ENCODE results near the gene STX8.
"Not testable (repeated sequence)": the region's sequence is repeated elsewhere in the genome, so short reads cannot be mapped to it uniquely, and the experiment has no call there.

The STX8 gene

DNA sequence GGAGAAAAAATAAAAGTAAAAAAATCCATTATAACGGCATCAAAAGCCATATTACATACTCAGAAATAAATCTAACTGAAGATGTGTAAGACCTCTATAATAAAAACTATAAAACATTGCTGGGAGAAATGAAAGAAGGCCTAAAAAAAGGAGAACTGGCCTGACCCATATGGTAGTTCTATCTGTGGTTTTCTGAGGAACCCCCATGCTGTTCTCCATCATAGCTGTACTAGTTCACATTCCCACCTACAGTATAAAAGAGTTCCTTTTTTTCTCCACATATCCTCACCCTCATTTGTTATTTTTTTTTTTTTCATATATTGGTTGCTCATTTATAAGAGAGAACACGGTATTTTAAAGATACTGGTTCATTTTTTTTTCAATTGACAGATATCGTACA is 191.8 kb downstream of the STX8 start:
- DNase-seq, result peak; percentile 43

DNA sequence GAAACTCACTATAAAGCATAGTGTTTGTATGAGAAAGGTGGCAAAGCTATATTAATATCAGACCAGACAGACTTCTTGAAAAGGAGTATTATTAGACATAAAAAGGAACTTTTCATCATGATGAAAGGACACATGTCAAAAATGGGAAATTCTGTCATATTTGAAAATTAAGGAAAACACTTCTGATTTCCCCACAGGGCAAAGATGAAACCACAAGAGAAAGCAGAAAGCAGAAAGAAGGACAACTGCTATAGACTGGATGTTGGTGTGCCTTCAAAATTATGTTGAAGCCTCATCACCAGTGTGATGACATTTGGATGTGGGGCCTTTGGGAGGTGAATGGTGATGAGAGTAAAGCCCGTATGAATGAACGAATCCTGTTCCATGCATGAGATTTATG is 193.0 kb downstream of the STX8 start:
- peak; percentile 43 to 52 for DNase-seq

DNA sequence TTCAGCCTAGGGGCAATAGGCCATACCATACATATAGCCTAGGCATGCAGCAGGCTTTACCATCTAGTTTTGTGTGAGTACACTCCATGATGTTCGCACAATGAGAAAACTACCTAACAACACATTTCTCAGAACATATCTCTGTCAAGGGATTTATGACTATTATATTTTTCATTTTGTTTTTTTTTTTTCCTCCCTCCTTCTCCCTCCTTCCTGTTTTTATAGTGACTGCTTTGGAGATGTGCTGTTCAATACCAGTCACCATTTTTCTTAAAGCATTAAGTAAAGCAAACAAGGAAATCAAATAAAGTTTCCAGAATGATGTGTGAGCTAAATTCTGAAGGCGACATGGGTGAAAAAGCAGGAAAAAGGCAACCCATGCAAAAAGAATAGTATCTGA is 194.6 kb downstream of the STX8 start:
- DNase-seq, result no peak

DNA sequence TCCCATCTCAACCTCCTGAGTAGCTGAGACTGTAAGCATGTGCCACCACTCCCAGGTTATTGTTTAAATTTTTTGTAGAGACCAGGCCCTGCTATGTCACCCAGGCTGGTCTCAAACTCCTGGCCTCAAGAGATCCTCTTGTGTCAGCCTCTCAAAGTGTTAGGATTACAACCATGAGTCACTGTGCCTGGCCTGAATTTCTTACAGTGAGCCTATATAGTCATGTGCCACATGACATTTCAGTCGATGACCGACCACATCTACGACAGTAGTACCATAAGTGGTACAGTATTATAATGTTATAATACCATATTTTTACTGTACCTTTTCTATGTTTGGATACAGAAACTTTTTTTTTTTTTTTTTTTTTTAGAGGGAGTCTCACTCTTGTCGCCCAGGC is 195.3 kb downstream of the STX8 start:
- DNase-seq, result peak in 1 of 2 donors; percentile 29

DNA sequence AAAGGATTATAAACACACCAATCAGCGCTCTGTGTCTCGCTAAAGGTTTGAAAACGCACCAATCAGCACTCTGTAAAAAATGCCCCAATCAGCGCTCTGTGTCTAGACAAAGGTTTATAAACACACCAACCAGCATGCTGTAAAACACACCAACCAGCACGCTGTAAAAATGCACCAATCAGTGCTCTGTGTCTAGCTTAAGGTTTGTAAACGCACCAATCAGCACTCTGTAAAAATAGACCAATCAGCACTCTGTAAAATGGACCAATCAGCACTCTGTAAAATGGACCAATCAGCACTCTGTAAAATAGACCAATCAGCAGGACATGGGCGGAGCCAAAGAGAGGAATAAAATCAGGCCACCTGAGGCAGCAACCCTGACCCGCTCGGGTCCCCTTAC is 199.4 kb downstream of the STX8 start:
- DNase-seq, result not testable (repeated sequence)

DNA sequence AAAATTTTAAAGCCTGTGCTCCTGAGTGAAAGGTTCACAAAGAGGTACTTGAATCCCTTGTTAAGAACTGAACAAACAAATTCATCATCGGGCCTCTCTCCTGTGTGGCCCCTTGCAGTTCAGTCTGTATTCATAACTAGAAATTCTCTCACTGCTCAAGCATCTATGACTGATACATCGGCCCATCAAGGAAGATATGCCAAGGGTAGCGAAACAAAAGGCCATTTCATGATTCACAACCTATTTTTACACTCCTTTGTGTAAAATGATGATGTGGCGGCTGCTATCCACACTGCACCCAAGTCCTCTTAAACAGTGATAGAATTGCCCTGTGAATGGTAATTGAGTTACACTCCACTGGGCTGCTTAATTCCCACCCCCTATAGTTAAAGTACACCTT is 204.6 kb downstream of the STX8 start:
- DNase-seq, result no peak

DNA sequence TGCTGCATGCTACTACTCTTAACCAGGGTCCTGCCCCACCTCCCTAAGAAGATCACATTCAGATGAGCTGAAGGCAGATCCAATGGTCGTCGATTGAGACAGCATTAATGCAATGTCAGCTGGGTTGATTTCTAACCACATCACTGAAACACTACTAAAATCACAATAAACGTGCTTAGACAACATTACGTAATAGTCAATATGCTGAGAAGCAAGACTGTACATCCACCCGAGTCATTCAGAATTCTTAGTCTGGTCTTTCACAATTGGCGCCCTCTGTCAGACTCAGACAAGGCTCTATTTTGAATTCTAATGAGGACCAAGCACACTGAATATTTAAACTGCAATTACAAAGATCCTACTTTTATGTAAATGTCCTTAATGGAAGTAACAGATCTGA is 205.2 kb downstream of the STX8 start:
- no peak for DNase-seq

DNA sequence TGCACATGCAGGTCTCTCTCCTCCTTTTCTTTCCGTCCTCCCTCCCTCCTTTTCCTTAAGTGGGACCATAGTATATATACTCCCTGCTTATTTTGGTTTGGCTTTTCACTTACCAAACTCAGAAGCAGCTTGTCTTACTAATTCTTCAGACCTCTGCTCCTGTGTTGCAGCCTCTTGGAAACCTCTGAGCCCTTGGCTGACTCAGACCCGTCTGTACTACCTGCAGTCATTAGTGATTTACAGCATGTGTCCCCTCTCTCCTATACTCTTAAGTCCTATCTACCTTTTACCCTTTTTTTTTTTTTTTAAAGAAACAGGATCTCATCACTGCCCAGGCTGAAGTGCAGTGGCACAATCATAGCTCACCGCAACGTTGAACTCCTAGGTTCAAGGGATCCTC is 207.0 kb downstream of the STX8 start:
- DNase-seq, result no peak

DNA sequence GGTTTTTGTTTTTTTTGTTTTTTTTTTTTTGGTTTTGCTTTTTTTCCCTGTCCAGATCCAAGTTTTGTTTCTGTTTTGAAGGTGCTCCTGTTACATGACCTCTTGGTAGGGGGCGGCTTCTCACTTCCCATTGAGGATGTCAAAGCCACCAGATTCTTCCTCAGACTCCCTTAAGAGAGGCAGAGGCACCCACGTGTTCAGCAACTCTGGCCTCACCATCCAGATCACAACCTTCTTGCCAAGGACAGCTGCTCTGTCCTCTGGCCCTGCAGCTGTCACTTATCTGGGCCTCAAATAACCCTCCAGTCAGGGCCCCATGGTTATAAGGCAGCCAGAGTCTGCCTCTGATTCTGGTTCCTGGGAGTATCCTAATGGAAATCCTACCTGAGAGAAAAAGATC is 208.5 kb downstream of the STX8 start:
- DNase-seq, result peak in 1 of 2 donors; percentile 67

DNA sequence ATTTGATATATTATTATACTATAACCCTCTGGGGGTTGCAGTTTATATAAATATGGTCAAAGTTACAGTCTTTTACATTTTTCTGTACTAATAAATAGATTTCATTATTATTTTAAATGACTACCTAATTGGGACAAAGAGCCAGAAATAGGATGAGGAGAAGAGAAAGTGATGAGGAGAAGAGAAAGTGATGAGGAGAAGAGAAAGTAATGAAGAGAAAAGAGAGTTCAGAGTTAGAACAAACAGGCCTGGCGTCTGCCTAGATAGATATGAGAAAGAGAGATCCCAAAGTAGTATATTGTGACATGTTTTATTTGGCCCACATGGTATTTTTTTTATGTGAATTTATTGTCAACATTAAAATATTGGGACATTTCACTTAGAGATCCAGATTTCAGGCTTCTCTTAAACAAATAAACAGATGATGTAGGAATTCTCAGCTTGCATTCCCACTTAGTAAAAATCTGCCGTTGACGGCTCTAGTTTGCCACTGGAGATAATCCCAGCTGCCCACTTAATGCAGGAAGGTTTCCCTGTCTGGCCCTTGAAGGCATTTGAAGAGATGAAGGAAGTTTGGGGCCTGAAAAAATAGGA is 210.7 kb downstream of the STX8 start:
- DNase-seq, result no peak

DNA sequence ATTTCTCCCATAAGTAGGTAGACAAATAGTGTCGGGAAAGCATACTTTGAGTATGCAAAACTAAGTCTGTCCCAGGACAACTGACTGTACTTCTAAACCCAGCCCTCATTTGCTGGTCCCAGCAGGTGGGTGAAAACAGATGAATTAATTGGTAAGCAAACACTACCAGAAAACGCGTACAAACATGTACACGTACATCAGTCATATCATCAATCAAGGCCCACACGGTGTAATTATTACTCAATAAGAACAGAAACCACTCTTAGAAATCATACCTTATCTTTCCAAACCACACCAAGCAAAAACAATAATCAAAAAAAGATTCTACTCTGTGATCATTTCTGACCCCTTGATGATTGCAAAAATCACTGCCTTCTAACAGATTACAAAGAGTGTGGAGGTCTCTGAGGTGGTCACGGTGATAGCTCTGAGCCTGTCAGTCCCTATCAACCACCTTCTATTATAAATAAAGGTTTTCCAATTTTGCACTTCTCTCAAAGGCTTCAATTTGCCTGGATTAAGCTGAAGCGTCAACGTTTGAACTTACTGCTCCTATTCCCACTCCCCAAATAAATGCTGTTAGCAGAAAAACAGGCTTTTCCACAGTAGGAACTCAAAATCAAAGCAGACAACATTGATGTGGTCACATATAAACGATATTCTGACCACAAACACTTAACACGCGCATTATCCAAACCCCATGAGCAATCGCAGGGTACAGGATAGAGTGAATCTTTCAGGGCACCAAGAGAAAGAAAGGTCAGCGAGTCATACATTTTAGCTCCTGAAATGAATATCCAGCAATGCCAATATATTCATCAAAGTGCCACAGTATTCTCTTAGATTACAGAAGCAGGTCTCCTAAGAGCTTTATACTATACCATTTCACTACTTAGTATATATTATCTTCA is 211.9 kb downstream of the STX8 start:
- no peak for DNase-seq

DNA sequence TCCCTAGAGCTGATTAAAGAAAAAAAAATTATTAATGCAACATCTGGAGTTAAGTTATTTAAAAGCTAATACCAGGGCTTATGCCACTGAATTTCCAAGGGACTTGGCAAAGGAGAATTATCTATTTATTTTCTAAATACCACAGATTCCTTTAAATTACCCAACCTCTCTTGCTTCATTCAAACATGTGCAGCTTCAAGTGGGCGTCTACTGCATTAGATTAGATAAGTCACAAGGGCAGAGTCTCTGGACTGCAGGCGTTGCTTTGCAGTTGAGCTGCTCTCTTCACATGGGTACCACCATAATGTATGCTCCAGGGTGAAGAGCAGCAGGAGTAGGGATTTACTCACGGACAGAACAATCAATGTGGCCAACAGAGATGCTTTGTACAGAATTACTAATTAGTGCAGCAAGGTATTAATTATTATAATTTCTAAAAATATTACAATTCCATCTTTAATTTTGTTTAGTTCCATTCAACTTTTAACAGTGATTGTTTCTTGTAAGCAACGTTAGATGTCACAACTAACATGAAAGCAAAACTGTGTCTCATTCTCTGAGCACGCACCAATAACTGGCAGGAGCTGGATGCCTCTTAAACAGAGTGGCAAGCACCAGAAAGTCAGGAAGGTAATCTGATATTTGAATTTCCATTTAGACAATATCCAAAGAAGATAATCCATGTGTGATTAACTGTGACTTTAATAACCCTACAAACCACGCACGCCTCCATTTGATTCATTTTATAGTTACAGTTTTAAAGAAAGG is 214.2 kb downstream of the STX8 start:
- DNase-seq, result peak; percentile 87 to 89

DNA sequence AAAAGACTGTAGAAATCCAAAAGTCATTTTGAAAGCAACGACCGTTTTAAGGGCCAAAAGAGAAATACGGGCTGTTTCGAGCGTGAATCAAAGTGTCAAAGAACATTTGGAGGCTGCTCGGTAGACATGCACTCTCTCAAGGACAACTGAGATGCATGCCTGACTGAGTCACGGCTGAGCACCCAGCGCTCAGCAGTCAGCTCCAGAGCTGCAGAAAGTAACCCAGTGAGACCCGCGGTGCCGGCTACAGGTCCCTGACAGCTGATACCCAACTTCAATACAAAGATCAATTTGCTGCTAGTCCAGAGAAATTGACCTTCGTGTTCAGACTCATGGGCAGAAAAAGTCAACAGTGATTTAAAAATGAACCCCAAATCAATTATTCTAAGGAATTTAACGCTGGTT is 214.9 kb downstream of the STX8 start:
- no peak for DNase-seq

DNA sequence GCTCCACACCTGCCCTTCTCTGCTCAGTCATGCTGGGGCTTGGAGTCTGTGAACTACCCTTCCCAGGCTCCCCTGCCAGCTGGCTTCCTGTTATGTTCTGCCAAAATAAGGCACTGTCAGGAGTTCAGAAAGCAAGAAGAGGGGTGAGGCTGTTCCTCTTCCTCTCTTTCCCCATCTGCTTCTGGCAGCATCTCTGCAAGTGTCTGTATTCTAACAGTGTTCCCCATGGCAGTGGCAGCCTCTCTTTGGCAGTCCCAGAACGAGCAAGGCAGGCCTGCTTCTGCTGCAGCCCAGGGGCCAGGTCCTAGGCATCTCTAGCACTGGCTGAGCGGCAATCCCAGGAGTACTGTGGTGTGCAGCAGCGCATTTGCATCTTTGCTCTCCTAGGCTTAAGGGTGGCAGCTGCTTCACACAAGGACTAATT is 219.1 kb downstream of the STX8 start:
- peak; percentile 72 to 76 for DNase-seq

DNA sequence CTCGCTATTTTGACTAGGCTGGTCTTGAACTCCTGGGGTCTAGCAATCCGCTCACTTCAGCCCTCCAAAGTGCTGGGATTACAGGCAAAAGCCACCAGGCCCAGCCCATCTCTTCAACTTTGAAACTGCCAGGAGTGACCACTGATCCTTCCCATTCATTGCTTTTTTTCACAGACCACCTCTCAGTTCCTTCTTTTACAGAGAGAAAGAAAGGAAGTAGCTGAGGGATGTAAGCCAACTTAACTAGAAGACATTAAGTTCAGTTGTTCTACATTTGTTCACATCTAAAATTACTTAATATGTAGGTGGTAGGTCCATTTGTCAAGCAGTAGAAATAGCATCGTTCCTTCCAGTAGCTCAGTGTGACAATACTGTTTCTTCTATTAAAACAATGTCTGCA is 219.8 kb downstream of the STX8 start:
- peak; percentile 11 to 48 for DNase-seq

DNA sequence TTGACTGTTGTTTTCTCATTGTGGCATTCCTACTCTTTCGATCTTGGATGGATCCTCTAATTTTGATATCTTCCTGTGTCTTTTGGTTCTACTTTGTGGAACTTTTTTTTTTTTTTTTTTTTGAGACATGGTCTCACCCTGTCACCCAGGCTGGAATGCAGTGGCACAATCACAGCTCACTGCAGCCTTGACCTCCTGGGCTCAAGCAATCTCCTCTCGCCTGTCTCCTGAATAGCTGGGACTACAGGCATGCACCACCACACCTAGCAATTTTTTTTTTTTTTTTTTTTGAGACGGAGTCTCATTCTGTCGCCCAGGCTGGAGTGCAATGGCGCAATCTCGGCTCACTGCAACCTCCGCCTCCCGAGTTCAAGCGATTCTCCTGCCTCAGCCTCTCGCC is 220.4 kb downstream of the STX8 start:
- not testable (repeated sequence) for DNase-seq

DNA sequence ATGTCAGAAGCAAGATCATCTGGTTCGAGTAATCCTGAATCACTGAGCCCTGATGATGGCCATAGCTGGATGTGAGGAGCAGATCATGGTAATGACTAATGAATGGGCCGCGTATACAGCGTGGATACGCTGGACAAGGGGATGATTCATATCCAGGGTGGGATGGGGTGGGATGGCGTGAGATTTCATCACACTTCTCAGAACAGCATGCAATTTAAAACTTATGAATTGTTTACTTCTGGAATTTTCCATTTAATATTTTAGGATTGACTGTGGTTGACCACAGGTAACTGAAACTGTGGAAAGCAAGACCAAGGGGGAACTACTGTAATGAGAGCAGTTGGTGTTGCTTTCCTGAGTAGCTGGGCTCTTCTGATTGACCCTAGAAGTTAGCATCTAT is 225.5 kb downstream of the STX8 start:
- peak; percentile 36 to 66 for DNase-seq

DNA sequence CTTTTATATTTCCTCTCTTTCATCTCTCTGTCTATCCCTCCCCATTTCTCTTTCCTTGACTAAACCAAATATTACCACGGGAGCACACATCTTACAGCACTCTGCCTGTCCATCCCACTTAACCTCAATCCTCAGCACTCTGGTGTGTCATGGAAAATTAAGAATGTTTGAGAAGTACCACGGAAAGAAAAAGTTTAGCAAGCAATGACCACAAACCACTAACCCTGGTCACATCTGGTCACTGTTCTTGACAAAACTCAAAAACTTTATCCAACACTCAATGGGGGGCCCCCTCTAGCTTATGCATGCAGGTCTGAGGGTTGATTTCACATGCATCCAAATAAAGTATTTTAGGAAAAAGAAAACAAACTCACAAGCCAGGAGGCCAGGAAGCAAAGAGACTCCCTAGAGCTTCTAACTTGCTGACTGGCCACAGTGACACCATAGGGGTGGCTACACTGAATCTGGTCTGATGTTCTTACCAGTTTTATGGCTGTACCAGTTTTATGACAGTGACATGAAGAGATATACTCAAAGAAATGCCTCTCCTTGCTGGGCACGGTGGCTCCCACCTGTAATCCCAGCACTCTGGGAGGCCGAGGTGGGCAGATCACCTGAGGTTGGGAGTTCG is 229.2 kb downstream of the STX8 start:
- no peak for DNase-seq

DNA sequence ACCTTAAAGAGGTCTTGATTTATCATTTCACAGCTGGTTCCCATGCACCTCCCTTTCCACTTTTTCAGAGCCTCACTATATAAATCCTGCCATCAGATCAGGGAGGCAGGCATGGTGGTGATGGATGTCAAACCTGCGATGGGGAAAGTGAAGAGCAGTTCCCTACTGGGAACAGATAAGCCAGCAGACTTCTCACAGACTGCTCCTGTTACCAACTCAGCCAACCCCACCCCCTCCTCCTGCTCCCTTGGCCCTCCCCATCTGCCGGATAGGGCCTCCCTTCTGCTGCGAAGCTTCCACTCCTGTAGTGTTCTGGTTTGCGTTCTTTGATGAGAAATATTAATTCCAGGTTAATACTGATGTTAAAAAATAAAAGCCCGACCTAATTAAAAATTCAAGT is 232.1 kb downstream of the STX8 start:
- no peak for DNase-seq

DNA sequence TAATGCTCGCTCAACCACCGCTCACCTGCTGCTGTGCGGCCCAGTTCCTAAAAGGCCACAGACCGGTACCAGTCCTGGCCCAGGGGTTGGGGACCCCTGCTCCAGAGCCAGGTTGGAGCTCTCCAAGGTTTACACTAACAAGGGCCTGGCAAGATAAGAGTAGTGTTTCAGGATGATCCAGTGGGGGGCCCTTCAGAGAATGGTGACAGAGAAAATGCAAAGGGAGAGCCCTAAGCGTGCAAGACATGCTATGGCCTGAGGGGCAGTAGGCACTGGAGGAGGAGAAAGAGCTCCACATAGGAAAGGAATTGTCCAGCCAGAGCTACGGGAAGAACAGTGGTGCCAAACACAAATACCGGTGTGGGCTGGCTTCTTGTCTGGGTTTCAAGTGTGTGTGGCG is 233.4 kb downstream of the STX8 start:
- DNase-seq, result no peak

DNA sequence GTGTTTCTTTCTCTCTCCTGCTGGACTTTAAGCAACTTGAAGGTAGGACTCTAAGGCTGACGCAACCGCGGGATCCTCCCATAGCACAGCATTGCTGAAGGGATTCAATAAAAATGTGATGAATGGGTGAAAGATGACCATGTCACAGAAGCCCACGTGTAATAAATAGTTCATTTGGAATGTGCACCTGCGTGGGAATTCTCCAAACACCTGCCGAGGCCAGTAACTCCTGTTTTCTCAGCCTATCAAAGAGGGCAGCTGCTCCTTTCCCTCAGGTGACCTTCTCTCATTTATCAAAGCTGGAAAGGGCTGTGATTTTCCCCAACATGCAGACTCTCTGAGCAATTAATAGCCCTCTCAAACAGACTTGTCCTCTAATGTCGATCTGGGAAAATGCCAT is 235.7 kb downstream of the STX8 start:
- DNase-seq, result no peak

DNA sequence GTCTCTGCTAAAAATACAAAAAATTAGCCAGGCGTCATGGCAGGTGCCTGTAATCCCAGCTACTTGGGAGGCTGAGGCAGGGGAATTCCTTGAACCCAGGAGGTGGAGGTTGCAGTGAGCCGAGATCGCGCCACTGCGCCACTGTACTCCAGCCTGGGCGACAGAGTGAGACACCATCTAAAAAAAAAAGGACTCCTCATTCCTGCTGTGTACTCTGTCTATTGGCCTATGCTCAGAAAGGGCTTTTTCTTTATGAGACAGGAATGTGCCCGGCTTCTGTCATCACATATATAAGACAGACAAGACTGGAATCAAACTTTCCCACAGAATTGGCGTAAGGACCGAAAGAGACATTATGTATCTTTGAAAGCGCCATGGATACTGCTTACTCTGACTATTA is 236.1 kb downstream of the STX8 start:
- DNase-seq, result not testable (repeated sequence)

DNA sequence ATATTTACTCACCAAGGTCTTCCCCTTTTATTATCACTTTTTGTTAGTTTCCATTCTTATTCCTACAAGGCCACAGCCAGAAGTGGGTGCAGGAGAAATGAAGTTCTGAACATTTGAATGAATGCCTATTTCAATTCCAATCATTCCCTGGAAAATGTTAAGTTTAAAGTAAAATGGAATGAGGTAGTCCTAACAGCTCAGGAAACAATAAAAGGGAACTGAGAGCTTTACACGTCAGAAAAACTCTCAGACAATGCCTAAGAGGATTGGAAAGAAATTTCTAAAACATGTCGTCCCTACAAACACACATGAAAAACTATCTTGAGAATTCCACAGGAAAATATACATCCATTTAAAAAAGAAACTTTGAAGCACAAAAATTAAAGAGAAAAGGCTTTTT is 238.8 kb downstream of the STX8 start:
- DNase-seq, result no peak
